Activated naive CD8-positive, alpha-beta T cell treated with anti-CD3 and anti-CD28 coated beads, Interleukin-2, amount 50 U/mL, for 24 hours (primary cell): ENCODE data around the gene ZNF488.

Experiments used
- ATAC-seq: fragments of 150-1000 bp; cut with Tn5 transposase; one replicate; pipeline ENCODE4 v1.10.0; 2021
- DNase-seq: peaks from one replicate; pipeline ENCODE4 v3.0.0; 2021
- H3K27ac Mint-ChIP-seq: one replicate; pipeline ENCODE4 v1.8.0; 2021; ENCODE audit warnings: mild to moderate bottlenecking, mixed read lengths
- H3K27me3 Mint-ChIP-seq: one replicate; pipeline ENCODE4 v1.8.0; 2021; ENCODE audit warnings: mixed read lengths
- H3K36me3 Mint-ChIP-seq: one replicate; pipeline ENCODE4 v1.8.0; 2021; ENCODE audit warnings: low read depth, mixed read lengths
- H3K4me1 Mint-ChIP-seq: one replicate; pipeline ENCODE4 v1.8.0; 2021; ENCODE audit warnings: mixed read lengths
- H3K4me3 Mint-ChIP-seq: one replicate; pipeline ENCODE4 v1.8.0; 2021; ENCODE audit warnings: mild to moderate bottlenecking, moderate library complexity, mixed read lengths
- H3K9me3 Mint-ChIP-seq: one replicate; pipeline ENCODE4 v1.8.0; 2021; ENCODE audit warnings: mixed read lengths

ZNF488 gene

DNA sequence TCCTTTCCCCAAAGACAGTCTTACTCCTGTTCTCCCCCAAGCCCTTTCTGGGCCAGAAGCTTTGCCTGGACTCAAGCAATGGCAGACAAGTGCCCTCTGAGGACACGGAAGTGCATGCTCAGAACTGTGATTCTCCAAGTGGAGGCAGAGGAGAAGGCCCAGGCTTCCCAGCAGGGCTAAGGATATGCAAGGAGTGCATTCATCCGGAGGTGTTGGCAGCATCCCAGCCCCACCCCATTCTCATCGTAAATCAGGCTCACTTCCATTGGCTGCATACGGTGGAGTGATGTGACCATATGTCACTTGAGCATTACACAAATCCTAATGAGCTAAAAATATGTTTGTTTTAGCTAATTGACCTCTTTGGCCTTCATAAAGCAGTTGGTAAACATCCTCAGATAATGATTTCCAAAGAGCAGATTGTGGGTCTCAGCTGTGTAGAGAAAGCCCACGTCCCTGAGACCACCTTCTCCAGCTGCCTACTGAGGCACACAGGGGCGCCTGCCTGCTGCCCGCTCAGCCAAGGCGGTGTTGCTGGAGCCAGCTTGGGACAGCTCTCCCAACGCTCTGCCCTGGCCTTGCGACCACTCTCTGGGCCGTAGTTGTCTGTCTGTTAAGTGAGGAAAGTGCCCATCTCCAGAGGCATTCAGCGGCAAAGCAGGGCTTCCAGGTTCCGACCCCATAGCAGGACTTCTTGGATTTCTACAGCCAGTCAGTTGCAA is 37.4 kb downstream of the ZNF488 start:
- Mint-ChIP-seq H3K4me3 (no peak overlapping the region), H3K9me3 (no peaks in the 10 kb centered on the region), H3K36me3 (no peaks in the 10 kb centered on the region), H3K27me3 (no peaks in the 10 kb centered on the region), H3K4me1 (no peaks in the 10 kb centered on the region), H3K27ac (no peak overlapping the region)
- ATAC-seq (no peak), DNase-seq (no peak)

DNA sequence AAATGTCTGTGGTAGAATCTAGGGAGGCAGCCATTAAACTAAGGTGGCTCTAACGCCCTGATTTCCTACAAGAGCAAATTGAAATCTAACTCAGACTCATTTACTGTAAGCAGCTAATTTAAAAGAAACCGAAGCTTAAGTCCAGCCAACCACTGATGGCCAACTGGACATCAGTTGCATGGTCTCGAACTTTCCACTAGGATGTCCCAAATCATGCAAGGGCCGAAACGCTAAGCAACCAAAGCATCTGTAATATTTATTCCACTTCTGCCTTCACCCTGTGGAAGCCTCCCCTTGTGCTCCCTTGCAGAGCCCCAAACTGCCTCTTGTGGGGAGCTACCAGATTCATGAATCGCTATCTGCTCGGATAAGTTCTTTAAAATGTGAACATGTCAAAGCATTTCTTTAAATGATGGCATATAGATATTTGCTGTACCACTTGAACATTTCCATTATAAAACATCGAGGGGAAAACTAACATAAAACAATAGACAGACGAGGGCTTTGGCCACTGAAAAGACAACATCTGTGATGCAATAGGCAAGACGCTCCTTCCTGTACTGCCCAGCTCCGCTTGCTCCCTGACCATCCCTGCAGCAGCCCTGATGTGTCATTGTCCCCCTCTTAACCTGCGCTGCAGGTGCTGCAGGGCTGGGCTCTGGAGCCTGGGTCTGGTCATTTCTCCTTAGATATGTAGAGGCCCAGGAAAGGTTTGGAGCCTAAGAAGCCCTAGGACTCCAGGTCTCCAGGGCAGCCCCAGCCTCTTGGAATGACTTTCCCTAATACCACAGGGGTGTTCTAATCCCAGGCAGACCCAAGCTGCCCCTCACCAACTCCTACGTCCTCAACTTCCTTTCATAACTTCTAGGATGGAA is 38.9 kb downstream of the ZNF488 start:
- Mint-ChIP-seq H3K4me3 (no peak overlapping the region), H3K4me1 (no peaks in the 10 kb centered on the region), H3K27me3 (peaks cover 2% of the 10 kb centered on the region), H3K9me3 (no peaks in the 10 kb centered on the region), H3K27ac (no peak overlapping the region), H3K36me3 (no peaks in the 10 kb centered on the region)
- ATAC-seq, result no peak
- DNase-seq, result no peak

DNA sequence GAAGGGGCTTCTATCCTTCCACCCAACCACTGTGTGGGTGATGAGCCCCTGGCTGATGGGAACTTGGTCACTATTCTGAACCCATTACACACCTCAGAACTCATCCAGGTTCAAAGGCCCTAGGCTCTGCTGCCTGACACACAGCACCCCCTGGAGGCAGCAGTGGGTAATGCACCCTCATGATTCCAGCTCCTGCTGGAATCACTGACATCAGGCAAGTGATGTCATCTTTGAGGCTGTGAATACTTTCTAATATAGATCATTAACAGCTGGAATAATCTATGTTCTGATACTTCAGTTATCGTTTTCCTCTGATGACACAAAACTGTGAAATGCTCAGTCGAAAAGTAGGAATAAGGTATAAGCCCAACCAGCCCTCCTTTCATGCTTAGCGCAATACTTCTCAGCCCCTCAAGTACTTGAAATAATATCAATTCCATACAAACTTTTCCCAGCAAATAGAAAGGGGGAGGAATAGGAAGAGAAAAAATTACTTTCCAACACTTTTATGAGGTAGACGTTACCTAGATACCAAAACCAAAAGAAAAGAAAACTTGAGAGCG is 43.4 kb downstream of the ZNF488 start:
- Mint-ChIP-seq H3K27me3 (peaks cover 10% of the 10 kb centered on the region), H3K4me1 (no peaks in the 10 kb centered on the region), H3K27ac (no peak overlapping the region), H3K4me3 (no peak overlapping the region), H3K36me3 (no peaks in the 10 kb centered on the region), H3K9me3 (no peaks in the 10 kb centered on the region)
- peak; percentile 76 for DNase-seq
- ATAC-seq, result peak; percentile 40

DNA sequence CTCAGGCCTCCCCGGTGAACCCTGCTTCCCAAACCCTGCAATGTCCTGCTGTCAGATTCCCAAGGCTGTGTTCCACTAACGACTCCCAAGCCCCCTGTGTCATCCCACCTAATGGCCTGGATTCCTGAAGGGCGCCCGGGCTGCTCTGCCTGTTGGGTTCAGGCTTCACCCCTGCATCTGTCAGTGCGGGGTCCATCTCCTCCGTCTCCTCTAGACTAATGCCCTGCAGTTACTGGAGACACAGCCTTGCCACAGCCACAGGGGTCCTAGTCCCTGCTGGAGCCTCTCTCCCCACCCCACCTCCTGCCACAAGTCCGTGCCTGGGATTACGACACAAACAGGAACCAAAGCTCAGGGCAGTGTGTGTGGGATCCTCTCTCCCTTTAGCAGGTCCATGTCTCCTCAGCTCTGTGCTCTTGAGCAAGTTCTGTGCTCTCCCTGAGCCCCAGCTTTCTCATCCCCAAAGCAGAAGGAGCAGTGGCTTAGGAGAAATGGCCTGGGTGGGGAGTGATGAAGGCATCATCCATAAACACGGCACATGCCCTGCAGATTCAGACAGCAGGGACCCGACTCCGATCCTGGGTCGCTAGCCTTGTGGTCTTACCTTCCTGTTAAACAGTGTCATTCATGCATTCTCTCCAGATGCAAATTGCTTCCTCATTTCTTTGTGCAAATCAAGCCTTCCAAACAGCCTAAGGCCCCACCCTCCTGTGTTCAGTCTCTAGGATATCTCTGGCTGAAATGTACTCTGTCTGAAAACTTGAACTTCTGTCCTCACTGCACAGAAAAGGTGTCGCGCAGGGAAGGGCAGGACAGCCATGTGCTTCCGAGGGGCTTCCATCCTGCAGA is 44.1 kb downstream of the ZNF488 start:
- ATAC-seq (no peak), DNase-seq (no peak)
- no peak overlapping the region for H3K4me3 Mint-ChIP-seq
- no peak overlapping the region for H3K27ac Mint-ChIP-seq
- H3K9me3 Mint-ChIP-seq, result no peaks in the 10 kb centered on the region
- H3K36me3 Mint-ChIP-seq, result no peaks in the 10 kb centered on the region
- H3K4me1 Mint-ChIP-seq, result no peaks in the 10 kb centered on the region
- peaks cover 10% of the 10 kb centered on the region for H3K27me3 Mint-ChIP-seq

DNA sequence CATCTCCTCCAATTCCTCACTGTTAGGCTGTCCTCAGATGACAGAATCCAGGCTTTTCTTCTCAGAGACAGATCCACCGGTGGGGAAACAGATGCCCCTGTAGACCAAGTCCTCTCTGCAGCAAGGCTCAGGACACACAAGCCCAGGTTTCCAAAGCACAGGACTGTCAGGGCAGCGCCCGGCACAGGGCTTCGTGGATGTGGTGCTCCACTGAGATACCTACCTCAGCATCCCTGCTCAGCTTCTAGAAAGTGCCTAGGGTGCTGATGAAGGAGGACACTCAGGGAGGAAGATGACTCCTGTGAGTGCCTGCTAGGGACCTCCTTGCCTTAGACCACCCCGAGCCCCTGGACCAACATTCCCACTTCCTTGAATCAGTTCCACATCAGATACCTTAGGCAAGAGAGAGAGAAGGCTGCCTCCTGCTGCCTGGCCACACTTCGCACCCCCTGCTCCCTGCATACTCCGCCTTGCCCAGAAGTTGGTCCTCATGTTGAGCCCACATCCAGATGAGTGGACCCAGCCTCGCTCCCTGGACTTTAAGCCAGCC is 44.8 kb downstream of the ZNF488 start:
- no peak overlapping the region for H3K27ac Mint-ChIP-seq
- H3K36me3 Mint-ChIP-seq, result no peaks in the 10 kb centered on the region
- H3K4me1 Mint-ChIP-seq, result no peaks in the 10 kb centered on the region
- peaks cover 10% of the 10 kb centered on the region for H3K27me3 Mint-ChIP-seq
- no peak for ATAC-seq
- DNase-seq, result no peak
- H3K4me3 Mint-ChIP-seq, result no peak overlapping the region
- H3K9me3 Mint-ChIP-seq, result no peaks in the 10 kb centered on the region

DNA sequence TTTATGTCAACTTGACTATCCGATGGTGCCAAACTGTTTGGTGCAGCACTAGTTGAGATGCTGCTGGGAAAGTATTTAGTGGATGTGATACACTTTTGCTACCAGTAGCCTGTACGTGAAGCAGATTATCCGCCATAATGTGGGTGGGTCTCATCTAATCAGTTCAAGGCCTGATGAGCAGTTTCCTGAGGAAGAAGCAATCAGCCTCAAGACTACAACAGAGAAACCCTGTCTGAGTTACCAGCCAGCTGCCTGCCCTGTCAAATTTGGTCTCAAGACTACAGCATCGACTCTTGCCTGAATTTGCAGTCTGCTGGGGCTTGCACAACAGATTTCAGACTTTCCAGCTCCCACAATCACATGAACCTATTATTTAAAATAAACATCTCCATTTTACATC is 46.8 kb downstream of the ZNF488 start:
- H3K4me1 Mint-ChIP-seq, result no peaks in the 10 kb centered on the region
- H3K36me3 Mint-ChIP-seq, result no peaks in the 10 kb centered on the region
- ATAC-seq (no peak), DNase-seq (no peak)
- H3K27ac Mint-ChIP-seq, result no peak overlapping the region
- H3K9me3 Mint-ChIP-seq, result no peaks in the 10 kb centered on the region
- H3K27me3 Mint-ChIP-seq, result peaks cover 13% of the 10 kb centered on the region
- H3K4me3 Mint-ChIP-seq, result no peak overlapping the region

DNA sequence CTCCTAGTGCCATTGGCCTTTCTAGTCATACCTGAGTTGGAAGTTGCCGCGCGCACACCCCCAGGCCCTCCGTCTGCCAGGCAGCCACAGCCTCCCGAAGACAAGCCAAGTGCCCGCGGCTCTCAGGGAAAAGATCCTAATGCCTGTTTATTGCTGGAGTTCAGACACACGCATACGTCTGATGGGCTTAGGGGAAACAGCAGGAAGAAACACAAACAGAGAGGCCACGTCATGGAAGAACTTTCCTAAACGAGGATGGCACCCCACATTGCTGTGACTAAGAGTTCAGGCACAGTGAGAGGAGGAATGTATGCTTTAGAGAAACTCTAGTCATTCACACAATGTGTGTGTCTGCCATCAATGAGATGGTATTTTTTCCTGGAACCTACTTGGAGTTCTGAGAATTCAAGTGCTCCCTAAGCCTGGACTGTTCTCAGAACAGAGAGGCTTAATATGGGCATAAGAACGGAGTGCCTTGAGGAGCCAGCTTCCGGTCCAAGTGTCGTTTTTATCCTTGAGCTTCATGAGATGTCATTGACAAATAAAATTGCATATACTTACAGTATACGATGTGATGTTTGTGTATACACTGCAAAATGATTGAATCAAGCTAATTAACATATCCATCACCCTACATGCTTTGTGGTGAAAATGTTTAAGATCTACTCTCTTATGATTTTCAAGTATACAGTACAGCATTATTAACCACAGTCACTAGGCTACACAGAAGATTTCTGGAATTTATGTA is 47.5 kb downstream of the ZNF488 start:
- no peak for ATAC-seq
- no peak for DNase-seq
- no peaks in the 10 kb centered on the region for H3K9me3 Mint-ChIP-seq

DNA sequence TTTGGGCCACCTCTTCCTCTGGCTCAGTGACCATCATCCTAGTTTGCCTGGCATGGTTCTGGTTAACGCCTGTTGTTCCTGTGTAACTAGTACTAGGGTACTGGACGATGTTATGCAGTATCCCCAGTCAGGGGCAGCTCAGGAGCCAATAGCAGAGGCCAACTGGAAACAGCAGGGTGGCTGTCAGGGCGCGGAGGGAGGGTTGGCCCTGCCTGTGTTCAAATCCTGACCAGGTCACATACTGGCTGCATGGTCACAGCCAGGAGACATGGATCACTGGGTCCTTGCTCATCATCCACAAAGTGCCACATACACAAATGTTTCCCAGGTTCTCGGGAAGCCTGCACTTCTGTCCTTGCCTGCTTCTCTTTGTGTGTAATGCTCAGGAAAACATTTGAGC is 48.2 kb downstream of the ZNF488 start:
- Mint-ChIP-seq H3K27me3 (peaks cover 13% of the 10 kb centered on the region), H3K4me1 (no peaks in the 10 kb centered on the region), H3K9me3 (no peaks in the 10 kb centered on the region), H3K27ac (no peak overlapping the region), H3K4me3 (no peak overlapping the region), H3K36me3 (no peaks in the 10 kb centered on the region)
- DNase-seq, result no peak
- ATAC-seq, result no peak

More for the DNA sequence above, 47.5 kb downstream of the ZNF488 start:
- peaks cover 13% of the 10 kb centered on the region for H3K27me3 Mint-ChIP-seq
- no peaks in the 10 kb centered on the region for H3K4me1 Mint-ChIP-seq
- no peak overlapping the region for H3K4me3 Mint-ChIP-seq
- no peaks in the 10 kb centered on the region for H3K36me3 Mint-ChIP-seq
- no peak overlapping the region for H3K27ac Mint-ChIP-seq

DNA sequence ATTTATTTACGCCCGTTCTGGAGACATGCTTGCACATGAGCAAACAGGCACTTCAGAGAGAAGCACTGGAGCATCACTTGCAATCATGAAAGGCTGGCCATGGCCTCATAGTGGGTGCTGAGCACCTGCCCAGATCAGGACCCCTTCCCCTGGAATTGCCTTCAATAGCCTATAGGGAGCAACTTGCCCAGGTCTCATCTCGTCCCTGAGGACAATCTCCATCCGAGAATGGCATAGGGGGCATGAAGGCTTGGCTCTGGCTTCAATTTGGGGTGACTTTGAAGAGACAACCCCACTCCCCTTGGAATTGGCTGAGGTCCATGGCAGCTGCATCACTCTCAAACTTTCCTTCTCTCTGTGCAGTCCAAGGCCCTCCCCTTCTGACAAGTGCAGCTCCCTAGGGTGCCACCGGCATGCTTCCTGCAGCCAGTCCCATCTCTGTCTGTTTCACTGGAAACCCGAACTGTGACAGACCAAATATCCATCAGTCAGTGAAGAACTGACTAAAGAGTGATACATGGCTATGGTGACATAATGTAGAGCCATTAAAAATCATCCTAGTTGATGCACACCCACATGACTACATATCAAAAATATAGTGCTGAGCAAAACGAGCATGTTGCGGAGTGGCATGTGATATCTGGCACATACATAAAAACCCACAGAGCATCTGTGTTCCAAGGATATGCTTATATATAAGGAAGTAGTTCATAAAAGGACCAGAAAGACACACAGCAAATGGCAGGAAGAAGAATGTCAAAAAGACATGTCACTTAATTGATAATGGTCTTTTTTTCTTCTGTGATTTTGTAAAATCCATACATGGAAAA is 49.4 kb downstream of the ZNF488 start:
- DNase-seq (no peak), ATAC-seq (no peak)
- Mint-ChIP-seq H3K27ac (no peak overlapping the region), H3K4me1 (no peaks in the 10 kb centered on the region), H3K9me3 (no peaks in the 10 kb centered on the region), H3K36me3 (no peaks in the 10 kb centered on the region), H3K4me3 (no peak overlapping the region), H3K27me3 (peaks cover 7% of the 10 kb centered on the region)

DNA sequence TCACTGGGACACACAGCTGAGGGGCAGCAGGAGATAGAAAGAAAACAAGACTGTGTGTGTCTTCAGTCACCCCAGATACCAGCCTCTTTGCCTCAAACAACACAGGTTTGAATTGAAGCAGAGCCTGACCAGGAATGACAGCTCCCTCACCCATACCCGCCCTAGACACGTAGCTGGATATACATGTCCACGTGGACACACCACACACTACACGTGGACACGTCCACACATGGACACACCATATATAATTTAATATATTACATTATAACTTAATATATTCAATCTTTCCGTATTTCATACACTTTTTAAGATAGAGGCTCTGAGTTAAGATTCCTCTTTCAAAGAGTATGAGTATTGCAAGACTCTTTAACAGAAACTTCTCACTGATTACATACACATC is 50.6 kb downstream of the ZNF488 start:
- ATAC-seq, result no peak
- no peaks in the 10 kb centered on the region for H3K36me3 Mint-ChIP-seq
- no peak overlapping the region for H3K27ac Mint-ChIP-seq
- H3K27me3 Mint-ChIP-seq, result peaks cover 2% of the 10 kb centered on the region
- H3K9me3 Mint-ChIP-seq, result no peaks in the 10 kb centered on the region
- no peak overlapping the region for H3K4me3 Mint-ChIP-seq
- H3K4me1 Mint-ChIP-seq, result no peaks in the 10 kb centered on the region
- no peak for DNase-seq

DNA sequence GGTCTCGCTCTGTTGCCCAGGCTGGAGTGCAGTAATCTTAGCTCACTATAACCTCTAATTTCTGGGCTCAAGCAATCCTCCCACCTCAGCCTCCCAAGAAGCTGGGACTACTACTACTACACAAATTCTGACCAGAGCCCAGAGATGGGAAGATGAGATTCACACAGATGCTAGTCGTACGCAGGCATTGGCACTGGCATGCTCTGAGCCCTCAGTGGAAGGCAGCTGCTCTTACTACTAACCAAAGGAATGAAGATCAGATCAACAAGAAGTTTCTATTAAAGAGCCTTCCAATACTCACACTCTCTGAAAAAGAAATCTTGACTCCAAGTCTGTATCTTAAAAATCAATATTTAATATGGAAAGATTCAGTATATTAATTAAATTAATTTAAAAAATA is 51.1 kb downstream of the ZNF488 start:
- no peaks in the 10 kb centered on the region for H3K4me1 Mint-ChIP-seq
- no peak for DNase-seq
- H3K4me3 Mint-ChIP-seq, result no peak overlapping the region
- H3K27me3 Mint-ChIP-seq, result peaks cover 2% of the 10 kb centered on the region
- H3K27ac Mint-ChIP-seq, result no peak overlapping the region
- H3K36me3 Mint-ChIP-seq, result no peaks in the 10 kb centered on the region
- ATAC-seq, result no peak
- H3K9me3 Mint-ChIP-seq, result no peaks in the 10 kb centered on the region

DNA sequence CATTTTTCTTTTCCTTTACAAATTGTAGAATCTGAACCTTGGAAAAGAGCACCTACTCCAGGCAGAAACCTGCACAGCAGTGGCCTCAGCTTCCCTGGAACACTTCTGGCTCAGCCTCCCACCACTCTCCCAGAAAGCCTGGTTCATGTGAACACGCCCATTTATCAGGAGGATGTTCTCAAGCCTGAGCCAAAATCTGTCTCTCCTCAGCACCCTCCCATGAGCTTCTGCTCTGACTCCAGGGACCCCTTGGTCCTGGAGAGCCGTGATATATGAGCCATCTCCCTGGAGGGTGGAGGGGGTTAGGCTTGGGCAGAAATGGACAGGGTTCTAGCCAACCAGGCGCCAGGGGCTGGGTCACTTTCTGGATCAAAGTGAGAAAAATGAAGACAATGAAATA is 51.7 kb downstream of the ZNF488 start:
- Mint-ChIP-seq H3K36me3 (no peaks in the 10 kb centered on the region), H3K27ac (no peak overlapping the region), H3K27me3 (peaks cover 2% of the 10 kb centered on the region), H3K4me1 (no peaks in the 10 kb centered on the region), H3K4me3 (no peak overlapping the region), H3K9me3 (no peaks in the 10 kb centered on the region)
- DNase-seq, result no peak
- ATAC-seq, result no peak

DNA sequence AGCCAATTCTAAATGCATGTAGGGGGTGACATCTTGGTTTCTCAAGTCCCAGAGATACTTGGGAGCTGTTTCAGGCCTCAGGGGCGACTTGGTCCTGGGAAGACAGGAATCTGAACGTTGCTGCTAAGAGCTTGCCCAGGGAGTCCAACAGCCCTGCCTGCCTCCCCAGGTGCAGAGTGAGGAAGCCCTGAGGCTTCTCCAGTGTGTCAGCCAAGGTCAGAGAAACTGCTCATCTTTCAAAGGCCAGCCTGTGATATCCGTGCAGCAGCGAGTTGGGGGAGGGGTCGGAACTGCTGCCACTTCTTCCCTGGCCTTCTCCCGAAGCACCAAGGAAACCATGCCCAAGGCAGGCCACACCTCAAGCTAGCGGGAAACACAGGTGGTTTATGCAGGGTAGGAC is 52.1 kb downstream of the ZNF488 start:
- H3K4me1 Mint-ChIP-seq, result no peaks in the 10 kb centered on the region
- no peaks in the 10 kb centered on the region for H3K9me3 Mint-ChIP-seq
- H3K27ac Mint-ChIP-seq, result no peak overlapping the region
- DNase-seq (no peak), ATAC-seq (no peak)
- H3K36me3 Mint-ChIP-seq, result no peaks in the 10 kb centered on the region
- H3K27me3 Mint-ChIP-seq, result peaks cover 2% of the 10 kb centered on the region
- H3K4me3 Mint-ChIP-seq, result no peak overlapping the region
